NCI-H748 (cell line): Measurements from ENCODE around the gene ZNF827.

ENCODE experiments used
- DNase-seq: peaks from one replicate; lab custom pipeline; 2025; ENCODE audit not compliant: unreplicated experiment; lab: John Stamatoyannopoulos, UW

ZNF827 gene

DNA sequence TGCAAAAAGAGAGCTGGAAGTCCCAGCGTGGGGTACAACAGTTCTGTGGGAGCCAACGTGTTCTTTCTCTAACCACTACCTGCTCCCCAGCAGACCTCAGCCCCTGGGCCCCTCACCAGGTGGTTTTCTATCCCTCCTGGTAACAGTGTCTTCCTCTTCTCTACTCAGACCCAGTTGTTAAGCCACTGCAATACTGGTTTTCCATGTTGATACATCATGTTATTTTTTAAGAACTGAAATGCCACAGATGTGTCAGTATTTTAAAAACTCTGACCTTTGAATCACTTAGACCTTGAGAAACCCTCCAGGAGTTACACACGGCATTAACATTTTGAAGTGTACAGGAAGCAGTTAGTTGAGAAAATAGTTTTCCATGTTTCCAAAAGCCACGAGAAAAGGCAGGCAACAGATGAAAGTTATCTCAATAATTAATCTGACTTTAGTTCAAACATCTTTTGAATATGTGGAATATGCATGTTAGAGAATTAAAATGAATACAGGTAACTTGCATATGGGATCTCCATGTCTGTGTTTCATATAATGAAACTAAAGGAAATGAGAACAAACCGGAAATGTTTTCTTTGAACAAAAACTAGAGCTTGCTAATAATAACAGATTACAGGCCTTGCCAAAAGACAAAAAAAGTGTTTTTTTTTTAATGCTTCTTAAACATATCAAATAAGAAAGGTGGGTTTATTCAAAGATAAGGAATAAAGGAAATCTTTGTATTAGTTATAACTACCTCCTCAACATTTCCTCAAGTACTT, 108.8 kb downstream of the ZNF827 start:
- DNase-seq = no peak

DNA sequence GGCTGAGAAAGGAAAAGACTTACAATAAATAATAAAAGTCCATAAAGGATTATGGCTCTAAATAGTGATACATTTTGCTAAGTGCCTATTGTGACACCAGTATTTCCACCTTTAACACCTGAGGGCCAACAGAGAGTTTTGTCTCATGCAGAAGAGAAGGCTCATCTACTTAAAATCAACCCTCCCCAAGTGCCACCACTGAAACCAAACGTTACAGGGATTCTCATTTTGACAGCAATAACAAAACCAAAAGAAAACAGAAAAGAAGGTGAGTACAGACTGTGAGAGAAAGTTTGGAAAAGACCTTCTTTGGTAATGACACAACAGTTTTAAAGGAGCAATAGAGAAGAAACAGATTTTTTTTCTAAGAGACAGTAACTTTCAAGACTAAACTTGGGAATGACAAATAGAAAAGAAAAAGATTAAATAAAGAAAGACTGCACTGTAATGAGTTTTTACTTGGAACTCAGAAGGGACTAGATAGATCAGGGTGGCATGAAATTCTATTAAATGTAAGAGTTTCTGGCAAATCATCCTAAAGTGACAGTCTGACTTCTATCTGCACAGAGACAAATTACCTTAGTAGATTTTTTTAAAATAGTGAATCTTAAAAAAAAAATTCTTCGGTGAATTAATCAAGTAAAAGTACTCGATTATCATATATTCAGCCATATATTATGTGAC, 109.7 kb downstream of the ZNF827 start:
- DNase-seq = no peak

DNA sequence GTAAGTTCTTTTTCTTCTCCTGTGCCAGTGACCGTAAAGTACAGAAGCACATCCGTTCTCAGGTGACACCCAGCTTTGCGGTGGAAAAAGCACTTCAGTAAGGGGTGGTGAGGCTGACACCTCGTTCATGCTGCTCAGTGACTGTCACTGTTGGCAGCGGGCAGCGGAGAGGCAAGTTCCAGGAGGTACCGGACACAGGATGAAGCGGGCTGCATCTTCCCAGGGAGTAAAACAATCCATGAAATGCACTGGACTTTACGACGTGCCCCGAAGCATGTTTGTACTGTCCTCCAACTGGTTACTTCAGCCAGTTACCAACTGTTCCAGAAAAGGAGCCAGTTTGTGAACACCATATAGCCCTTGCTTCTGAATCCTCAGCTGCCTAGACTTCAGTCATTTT, 110.7 kb downstream of the ZNF827 start:
- DNase-seq = no peak

DNA sequence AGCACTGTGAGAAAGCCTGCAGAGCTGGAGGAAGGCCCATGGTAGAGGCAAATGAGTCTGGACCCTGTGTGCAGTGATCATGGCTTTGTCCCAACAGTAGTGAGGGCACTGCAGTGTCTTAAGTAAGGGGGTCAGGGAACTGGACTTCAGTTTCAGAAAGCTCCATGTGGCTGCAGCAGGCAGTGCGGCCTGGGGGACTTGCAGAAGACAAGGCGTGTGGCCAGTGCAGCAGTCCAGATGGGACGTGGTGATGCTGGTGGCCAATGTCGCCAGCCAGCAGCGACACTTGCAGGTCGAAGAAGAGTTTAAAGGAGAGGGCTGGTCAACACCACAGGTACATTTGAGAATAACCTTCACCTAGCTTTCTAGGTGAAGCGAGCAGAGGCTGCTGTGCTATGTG, 113.4 kb downstream of the ZNF827 start:
- DNase-seq = no peak

DNA sequence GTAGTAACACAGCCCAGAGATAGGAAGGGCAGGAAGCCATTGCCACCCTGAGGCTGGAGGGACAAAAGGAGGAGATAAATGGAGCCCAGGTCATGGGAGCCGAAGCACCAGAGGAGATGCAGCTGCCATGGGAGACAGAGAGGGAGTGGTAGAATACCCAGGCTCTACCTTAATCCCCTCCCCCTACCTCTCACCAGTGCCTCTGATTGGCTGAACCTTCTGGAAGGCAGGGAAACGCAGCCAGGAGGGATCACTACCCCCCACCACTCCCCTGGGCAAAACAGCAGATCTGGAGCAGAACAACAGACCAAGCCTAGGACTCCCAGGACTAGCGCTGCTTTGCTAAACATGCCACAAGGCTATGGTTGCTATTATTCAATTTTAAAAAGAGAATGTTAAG, 114.2 kb downstream of the ZNF827 start:
- DNase-seq = no peak

DNA sequence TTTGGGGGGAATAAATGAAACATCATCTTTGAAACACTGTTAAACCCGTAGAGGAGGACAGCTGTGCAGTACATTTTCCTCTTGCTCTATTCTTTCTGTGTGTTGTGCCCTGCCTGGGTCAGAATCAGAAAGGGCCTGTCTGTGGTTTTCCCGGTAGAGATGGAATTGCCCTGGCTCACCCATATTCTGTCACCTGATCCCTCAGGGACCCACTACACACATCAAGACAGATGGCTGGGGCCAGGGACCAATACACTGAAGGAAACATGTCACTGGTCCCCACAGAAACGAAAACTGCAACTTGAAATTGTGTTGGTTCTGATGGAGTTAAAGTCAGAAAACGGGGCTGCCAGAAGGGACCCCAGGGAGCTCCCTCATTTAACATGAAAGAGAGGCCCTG, 114.9 kb downstream of the ZNF827 start:
- no peak for DNase-seq

- DNase-seq = no peak
Observed at GRCh38 chr4:145822581-145822980, 116.0 kb downstream of the ZNF827 start.

GRCh38 chr4:145822181-145822580, 116.4 kb downstream of the ZNF827 start:
- no peak for DNase-seq

GRCh38 chr4:145821766-145822165, 116.9 kb downstream of the ZNF827 start:
- no peak for DNase-seq

DNA sequence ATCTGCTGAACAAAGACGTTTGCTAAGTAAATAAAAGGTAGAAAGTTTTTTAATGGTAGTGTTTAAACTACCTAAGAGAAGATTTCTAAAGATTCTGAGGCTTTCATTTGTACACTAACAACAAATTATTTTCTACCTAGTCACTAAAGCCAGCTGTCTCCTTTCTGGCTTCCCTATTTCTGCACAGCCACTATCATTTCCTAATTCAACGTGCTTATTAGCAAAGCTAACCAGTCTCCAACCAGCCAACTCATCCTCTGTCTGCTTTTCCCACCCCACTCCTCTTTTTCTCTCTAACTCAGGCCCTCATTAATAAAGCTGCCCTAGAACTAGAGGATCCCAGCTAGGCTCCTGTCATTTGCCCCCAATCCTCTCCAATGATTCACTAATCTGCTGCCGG, 118.2 kb downstream of the ZNF827 start:
- no peak for DNase-seq

- no peak for DNase-seq
Observed at GRCh38 chr4:145819853-145820181, 118.8 kb downstream of the ZNF827 start.

DNA sequence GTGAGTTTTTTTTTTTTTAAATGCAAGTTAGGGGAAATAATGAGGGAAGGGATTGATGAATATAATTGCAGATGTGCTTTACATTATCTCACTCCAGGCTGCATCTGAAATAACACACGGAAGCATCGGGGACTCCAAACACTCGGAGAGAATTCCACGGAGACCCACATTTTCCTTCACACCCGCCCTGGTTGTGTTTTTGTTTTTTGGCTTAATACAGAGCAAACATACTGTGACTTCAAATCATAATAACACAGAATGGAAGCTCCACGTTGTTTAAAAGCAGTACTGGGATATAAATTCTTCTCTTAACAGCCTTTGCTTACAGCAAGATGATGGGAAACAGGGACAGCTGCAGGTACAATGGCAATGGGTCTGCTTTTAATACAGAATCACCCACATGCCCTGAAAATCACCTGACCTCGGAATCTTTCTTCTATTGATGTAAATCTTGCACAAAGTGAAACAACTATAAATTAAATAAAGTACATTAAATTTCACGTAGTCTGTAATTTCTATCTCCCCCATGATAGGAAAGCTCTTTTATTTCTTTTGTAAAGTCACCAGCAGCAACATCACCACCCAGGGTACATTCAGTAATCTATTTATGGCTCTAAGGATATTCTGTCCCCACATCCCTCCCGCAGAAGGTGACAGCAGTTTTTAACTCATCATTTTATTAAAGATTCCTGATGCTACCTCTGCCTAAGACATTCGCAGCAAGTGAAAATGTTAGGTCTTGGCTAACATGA, 119.3 kb downstream of the ZNF827 start:
- DNase-seq = no peak

DNA sequence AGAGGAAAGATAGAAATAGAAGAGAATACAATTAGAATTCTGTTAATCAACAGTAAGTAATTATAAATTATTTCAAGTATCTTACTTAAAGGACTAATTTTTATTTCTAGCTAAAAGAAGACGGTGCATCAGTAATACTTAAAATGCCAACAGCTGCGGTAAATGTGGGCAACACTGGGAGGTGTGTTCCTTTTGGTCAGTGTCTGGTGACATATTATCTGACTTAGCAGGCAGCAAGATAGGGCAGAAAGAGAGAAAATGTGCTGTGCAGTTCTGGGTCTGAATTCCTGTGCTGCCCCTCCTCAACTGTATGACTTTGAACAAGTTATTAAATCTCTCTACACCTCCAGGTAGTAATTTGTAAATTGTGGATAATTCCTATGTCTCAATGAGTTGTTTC, 120.6 kb downstream of the ZNF827 start:
- DNase-seq = no peak

DNA sequence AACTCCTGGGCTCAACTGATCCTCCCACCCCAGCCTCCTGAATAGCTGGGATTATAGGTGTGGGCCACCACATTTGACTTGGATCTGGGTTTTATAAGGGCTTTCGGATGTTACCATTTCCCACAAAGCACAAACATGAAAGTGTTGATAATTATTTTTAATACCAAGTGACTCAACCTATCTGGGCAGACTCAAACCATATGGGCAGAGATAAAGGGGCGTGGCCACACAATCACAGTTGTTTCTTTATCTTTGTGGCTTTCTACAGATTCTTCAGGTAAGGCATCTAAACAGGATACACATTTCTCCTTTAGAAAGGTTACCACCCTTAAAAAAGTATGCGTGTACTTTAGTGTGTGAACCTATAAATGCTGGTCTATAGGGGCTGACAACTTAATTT, 122.5 kb downstream of the ZNF827 start:
- no peak for DNase-seq

DNA sequence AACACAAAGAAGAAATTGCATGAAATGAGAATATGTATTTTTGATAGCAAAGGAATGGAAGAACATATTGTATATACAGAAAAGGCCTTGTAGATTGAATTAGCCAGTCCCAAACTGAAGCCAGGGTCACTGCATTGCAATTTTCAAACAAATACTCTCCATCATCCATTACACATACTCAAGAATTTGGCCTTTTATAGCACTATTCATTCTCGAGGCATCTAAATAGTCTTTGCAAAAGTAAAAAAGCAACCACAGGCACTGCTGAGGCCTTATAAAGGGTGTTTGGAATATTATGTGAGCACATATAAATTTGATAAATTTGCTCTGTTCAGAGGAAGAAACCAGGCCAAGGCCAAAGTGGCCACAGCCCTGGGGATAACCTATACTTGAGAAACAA, 123.0 kb downstream of the ZNF827 start:
- no peak for DNase-seq

DNA sequence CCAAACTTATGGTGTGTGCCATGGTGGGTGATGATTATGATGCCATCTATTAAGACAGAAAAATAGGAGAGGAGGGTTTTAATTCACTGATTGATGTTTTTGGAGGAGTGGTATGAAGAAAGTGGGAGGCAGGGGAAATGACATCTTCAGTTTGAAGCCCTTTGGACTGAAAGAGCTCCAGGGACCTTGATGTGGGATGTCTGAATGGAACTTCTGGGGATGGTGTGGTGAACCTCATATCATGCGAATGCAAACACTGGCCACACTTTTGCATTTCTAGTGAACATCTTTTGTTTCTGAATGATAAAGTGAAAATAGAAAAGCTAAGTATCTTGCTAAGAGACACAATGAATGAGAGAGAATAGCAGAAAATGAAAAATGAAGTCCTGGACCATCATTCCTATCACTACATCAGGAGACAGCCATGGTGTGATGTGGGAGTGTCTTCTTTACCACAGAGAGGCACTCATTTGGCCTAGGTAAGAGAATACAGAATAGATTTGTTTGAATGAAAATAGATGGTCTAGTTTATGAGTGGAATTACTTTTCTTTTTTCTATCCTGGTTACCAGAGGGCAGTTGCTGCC, 123.5 kb downstream of the ZNF827 start:
- no peak for DNase-seq

- DNase-seq = no peak
Observed at GRCh38 chr4:145814246-145814645, 124.4 kb downstream of the ZNF827 start.

DNA sequence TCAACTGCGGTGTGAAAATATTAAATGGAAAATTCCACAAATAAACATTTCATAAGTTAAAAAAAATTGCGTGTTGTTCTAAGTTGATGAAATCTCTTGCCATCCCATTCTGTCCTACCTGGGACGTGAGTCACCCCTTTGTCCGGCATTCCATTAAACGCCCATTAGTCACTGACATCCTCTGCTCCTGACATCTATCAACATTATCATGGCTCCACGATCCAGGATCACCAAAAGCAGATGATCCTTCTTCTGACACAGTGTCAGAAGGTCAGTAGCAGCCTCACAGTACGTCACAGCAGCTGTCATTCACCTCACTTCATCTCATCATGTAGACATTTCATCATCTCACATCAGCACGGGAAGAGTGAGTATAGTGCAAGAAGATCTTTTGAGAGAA, 125.7 kb downstream of the ZNF827 start:
- no peak for DNase-seq

DNA sequence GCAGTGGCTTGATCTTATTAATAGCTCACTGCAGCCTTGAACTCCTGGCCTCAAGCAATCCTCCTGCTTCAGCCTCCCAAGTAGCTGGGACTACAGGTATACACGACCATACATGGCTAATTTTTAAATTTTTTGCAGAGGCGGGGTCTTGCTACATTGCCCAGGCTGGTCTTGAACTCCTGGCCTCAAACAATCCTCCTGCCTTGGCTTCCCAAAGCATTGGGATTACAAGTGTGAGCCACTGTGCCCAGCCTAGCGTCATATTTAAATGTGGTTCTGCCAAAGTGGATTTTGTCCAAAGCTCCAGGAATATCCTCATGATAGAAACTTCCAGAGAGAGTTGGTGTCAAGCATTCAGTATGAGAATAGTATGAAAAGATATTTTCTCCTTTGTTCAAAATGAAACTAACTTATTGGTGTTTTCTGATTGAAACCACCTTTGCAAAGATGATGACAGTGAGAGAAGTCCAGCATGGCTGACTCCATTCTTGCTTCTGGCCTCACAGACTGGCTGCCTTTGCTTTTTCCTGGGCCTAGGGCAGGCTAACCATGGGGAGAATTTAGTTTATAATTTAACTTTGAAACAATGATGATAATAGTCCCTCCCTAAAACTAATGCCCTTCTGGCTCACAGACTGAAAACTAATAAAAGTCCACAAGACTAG, 129.6 kb downstream of the ZNF827 start:
- no peak for DNase-seq

DNA sequence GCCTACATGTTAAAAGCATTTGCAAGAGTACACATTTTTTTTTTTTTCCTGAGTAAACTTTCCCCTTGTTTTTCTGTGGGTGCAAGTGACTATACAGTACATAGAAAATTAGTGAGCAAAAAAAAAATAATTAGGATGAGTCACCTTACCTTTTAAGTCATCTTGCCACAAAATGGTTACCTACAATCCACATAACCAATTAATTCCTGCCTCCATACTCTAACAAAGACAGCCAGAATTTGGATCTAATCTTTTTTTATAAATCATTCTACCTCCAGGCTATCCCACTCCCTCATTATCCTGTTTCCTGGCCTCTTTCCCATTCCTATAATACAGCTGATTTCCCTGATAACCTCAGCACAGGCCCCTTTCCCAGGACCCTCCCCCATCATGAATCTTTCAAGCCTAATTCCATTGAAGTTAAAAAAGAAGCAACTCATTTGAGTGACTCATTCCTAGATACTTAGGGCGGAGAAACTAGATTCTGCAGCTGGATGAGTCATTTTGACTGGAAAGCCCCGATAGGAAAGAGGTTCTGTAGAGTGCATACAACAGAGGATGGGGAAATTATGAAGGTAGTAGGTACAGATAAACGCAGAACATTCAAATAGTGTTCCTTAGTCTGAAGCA, 130.5 kb downstream of the ZNF827 start:
- DNase-seq = no peak

GRCh38 chr4:145805490-145805889, 133.1 kb downstream of the ZNF827 start:
- no peak for DNase-seq
